ENCODE measurements around the gene ERC2.

Gene ERC2

DNA sequence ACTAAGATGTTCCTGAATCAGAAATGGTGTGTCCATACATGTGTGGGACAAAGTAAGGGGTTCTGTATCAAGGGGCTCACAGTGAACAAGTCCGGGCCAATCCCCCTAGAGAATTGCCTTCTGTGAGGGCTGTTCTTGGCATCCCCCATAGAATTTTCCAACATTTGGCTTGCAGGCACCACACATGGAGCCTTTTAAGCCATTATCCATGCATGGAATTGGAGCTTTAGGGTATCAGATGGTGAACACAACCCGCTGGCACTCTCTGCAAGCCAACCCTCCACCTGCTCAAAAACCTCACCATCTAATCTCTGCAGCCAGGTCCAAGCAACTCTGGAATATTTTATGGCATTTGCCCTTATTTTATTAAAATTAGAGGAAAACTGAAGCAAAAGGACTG, 278.7 kb downstream of the ERC2 start:
- no peak for DNase-seq (ENCODE audit: low read depth)

DNA sequence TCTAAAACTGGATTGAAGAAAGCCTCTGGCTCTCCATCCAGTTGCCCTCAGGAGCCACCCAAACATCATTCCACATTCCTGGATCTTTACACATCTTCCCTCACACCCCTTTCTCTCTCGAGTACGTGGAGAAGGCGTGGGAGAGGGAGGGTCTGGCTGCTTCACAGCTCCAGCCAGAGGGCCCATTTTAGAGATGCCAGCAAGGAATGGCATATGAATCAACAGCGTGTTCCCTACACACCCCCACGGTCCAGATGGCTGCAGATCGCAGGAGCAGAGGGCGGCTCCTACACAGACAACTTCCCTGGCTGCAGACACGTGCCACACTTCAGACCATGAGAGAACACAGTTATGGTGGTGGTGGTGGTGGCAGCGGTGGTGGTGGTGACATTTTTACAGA, 280.1 kb downstream of the ERC2 start:
- DNase-seq (ENCODE audit: low read depth): no peak

DNA sequence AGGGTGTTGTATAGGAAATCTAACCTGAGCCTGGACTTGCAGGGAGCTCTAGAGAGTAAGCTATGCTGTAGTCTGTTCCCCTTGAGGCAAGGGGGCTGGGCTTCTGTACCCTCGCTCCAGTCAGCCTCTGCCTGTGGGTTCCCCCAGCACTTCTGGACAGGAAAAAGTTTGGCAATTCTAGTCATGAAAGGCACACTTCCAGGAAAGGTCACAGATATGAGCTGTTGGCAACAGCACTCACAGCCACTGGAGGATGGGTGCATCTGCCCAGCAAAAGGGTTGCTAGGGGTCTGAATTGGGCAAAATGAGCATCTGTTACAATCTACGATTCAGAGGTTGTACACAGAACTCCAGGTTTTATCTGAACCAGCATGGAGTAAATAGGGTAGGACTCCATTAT, 281.2 kb downstream of the ERC2 start:
- DNase-seq (ENCODE audit: low read depth): no peak

DNA sequence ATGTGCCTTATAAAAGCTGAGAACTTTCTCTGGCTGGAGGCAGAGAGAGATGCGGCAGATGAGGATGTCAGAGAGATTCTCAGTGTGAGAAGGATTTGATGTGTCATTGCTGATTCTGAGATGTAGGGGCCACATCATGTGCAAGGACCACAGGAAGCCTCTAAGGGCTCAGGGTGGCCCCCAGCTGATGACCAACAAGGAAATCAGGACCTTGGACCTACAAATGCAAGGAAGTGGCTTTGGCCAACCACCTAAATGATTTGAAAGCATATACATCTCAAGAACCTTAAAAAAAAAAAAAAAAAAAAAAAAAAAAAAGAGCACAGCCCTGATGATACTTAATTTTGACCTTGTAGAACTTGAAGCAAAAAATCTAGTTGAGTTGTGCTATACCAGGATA, 282.4 kb downstream of the ERC2 start:
- DNase-seq (ENCODE audit: low read depth): no peak

DNA sequence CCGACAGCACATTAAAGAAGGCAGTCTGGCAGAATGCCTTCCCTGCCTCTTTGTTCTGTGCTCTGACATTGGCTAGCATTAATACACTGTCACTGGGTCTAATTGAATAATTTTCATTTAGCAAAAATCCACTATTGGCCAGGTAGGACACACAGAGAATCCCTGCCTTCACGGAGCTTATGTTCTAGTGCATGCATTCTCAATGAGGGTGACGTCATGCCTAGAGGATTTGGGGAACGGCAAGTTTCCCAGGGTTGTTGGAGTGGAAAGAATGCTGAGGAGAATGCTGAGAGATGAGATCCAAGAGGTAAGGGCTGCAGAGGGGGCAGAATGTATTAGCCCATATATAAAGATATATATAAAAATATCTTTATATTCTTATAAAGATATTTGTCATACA, 284.7 kb downstream of the ERC2 start:
- DNase-seq (ENCODE audit: low read depth): no peak

DNA sequence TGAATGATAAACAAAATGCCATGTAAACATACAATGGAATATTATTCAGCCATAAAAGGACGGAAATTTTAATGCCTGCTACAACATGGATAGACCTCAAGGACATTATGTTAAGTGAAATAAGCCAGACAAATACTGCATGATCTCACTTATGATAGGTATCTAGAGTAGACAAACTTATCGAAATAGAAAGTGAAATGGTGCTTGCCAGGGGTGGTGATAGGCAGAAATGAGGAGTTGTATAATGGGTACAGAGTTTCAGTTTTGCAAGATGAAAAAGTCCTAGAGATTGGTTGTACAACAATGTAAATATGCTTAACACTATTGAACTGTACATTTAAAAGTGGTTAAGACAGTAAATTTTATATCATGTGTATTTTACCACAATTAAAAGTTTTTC, 287.8 kb downstream of the ERC2 start:
- DNase-seq (ENCODE audit: low read depth): no peak

DNA sequence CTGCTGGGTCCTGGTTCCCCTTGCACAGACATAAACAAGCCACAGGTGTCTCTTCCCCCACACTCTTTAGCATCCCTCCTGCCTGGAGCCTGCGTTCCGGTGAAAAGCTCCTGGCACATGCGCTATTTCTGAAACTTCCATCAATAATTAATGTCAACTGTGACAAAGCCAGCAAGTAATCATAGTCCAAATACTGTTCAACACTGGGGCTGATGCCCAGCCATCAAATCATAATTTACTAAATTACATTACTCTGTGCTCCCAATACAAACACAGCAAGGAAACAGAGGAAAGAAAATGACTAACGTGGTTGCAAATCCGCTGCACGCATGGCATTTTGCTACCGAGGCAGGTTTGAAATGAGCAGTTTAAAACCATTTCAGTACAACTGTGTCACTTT, 294.7 kb downstream of the ERC2 start:
- DNase-seq (ENCODE audit: low read depth): no peak

DNA sequence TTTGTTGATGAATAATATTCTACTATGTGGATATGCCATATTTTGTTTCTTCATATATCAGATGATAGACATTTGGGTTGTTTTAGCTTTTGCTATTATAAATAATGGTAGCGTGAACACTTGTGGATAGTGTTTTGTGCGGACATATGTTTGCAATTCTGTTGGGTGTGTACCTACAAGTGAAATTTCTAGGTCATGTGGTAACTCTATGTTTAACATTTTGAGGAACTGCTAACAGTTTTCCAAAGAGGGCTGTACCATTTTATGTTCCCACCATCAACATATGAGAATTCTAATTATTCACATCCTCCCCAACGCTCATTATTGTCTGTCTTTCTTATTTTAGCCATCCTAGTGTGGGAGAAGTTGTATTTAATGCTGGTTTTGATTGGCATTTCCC, 303.8 kb downstream of the ERC2 start:
- DNase-seq (ENCODE audit: low read depth): no peak

DNA sequence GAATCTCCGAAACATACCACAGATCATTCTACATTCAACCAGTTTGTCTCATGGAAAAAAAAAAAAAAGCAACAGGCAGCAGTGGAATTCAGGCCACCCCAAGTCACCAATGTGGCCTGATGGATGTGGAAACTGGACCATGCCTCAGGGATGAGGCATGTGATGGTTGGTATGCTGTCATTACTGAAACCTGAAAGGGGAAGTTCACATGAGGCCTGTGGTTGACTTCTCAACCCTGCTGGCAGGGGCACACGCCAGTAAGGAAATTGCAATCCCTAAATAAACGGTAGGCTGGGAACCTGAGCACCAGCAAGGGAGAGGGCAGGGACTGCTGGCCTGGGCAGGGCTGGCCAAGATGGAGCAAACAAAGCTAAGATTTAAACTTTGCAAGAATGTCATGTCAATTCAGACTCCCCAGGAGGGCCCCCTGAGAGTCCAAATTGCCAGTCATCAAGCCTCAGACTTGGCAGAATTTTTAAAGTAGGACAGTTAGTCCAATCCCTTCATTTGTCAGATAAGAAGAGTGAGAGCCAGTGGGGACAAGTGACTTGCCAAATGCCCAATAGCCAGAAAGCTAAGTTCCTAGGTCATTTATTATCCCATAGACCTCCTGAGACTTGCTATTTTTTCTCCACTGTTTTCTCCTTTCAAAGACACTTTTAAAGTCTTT, 310.4 kb downstream of the ERC2 start:
- DNase-seq (ENCODE audit: low read depth): peak; percentile 98

DNA sequence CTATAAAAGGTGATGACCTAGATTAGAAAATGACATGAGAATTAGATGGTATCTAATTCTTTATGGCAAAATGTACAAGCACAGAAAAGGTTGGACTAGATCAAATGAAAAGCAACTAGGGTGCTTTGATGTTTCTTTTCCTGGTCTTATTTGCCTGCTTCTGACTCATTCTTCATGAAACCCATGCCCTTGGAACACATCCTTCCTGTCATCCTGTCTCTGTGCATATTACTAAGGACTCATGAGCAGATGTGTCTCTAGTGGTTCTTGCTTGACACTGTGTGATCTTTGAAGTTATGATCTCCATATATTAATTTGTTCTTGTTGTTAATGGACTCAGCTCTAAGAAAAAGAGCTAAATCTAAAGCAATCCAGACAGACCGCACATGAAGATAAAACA, 314.0 kb downstream of the ERC2 start:
- peak; percentile 14 for DNase-seq (ENCODE audit: low read depth)

DNA sequence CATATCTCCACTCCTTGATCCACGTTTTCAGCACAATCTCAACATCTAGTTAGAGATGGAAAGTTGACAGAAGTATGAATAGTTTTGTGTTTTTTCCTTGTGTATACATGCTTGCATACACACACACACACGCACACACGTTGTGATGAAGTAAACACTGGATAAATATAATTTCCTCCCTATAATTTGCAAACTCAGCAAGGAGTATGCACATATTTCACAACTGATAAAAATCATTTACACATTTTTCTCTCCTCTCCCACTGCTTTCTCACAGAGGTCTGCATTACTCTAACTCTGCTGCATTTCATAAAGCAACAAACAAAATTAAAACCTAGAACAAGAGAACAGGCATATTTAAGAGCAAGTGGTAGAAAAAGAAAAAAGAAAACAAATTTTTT, 320.9 kb downstream of the ERC2 start:
- no peak for DNase-seq (ENCODE audit: low read depth)

DNA sequence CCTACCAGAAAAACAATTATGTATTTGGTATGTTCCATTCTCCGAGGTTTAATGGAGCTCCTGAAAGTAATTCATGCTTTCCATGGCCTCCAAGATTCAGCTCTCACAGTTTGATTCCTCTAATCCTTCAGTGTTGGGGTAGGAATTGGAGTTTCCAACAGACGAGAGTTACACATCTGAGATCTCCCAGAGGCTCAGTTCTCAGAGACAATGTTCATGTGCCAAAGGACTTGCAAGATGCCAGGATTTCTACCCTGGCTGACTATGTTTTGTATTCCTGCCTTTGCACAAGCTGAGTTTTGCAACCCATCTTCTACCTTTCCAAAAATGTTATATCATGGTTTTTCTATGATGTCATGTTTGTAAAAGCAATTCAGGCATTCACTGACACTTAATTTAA, 322.9 kb downstream of the ERC2 start:
- no peak for DNase-seq (ENCODE audit: low read depth)

DNA sequence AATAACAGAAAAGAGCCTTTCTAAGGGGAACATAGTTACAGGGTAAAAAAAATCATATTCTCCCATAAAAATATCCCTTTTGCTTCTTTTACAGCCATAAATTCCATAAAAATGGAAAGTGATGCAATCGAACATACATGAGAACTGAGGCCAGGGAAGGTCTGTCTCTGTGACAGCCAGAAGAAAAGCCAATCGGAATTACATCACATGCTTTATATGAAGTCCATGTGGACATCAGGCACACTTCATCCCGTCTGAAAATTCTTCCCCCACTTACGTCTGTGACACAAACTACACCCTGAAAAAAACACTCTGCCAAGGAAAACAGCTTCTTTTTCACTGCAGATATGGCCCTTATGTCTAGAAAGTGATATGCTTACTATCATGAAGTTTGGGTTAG, 323.5 kb downstream of the ERC2 start:
- DNase-seq (ENCODE audit: low read depth): peak; percentile 20

DNA sequence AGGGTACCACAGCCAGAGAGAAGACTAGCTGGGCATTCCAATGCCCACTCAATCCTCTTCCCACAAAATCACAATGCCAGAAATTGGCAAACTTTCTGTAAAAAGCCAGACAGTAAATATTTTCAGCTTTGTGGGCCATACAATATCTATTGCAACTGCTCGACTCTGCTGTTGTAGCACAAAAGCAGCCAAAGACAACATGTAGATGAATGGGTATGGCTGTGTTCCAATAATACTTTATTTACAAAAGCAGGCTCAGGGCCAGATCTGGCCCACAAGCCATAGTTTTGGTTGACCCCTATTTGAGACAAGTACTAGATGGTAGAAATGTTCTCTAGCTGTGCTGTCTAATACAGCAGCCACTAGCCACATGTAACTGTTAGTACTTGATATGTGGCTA, 330.9 kb downstream of the ERC2 start:
- DNase-seq (ENCODE audit: low read depth): peak; percentile 73

DNA sequence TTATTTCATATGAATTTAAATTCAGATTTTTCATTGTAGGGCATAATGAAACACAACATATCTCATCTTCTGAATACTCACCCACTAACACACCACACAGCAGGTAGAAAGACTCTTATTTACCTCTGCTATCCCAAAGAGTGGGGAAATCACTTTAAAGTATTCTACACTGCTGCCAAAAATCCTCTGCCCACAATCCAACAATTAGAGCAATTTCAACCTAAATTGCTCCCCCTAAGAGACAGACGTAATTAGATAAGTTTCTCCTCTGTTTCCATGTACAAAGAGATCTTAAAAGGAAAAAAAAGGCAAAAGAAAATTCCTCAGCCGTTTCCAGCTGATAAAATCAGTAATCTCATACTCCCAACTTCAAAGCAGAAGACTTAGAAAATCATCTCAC, 331.8 kb downstream of the ERC2 start:
- no peak for DNase-seq (ENCODE audit: low read depth)

DNA sequence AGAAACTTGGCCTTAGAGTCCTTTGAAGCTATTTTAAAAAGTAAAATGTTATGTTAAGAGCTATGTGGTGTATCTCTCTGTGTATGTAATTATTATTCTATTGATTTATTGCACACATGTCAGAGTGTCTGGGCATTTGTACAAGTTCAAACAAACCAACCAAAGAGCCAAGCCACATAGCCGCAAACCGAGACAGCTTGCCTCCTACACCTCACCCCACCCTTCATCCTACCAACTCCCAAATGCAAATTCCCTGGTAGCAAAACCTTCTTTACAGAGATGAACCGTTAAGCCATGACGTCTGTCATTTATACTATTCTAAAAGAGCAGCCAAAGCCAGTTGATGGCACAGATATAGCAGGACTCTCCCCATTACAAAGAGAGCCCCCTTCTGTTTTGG, 332.3 kb downstream of the ERC2 start:
- no peak for DNase-seq (ENCODE audit: low read depth)

DNA sequence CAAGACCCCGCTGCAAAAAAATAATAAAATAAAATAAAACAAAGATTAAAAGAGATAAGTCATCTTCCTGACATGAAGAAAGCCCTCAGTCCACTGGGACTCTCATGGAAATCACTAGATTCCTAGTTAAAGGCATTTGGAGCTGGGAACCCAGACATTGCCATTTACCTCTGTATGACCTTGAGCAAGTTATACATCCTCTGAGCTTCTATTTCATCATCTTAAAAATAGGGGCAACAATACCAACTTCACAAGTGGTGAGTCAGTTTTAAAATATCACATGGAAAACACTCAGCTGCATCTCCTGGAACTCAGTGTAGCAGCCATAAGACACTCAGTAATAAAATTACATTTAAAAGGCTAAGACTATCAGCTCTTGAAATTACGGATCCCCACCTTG, 334.8 kb downstream of the ERC2 start:
- peak; percentile 63 for DNase-seq (ENCODE audit: low read depth)

DNA sequence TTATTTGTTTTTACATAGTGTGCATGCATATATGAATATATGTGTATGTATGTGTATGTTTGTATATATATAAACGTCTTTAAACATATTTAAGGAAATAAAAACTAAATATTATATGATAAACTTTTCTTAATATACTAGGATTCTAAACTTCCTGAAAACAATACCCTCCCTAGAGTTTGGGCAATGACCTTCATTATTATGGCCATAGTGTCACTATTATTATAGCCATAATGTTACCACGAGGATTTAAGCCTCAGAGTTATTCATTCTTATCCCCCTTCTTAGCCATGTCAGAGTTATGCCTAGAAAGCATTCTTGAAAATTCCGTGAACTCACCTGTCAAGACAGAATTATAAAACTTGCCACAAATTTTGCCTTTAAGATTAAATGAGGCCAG, 335.5 kb downstream of the ERC2 start:
- no peak for DNase-seq (ENCODE audit: low read depth)

DNA sequence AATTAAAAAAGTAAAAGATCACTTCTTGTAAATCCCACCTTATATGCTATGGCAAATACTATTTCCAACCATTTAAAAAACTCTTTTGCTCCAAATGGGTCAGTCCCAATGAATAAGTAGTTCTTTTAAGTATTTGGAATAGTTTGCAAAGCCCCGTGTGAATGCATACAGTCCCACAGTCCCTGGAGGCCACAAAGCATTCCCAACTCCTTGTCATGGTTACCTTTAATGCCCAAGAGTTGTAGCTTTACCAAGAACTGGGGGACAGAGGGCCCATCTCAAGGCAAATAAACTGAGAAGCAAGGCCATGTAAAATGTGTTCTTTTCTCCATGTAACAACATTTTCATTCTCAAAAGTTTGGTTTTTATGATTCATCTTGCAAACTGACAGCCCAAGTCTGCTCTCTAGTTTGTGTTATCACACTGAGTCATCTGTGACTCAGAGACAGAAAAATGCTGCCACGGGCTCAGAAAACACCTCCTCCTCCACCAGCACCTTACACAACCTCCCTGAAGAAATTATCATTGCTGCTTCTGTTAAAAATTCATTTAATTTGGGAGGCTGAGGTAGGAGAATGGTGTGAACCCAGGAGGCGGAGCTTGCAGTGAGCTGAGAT, 336.2 kb downstream of the ERC2 start:
- DNase-seq (ENCODE audit: low read depth): peak; percentile 81

DNA sequence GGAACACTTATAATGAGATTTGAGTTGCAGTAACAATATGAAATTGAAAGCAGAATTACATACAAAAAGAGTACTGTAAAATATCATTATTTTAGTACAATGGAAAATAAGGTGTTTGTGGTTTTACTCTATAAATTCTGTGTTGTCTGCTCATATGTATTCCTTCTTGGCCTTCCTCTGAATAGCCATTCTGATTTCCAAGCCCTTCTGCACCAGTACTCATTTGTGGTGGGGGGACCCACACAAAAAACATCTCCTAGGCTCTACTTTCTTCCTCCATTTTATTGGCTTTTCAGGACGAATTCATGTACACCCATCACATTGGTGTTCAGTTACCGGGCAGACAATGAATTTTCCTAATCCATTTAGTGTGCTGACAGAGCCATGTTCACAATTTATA, 338.2 kb downstream of the ERC2 start:
- no peak for DNase-seq (ENCODE audit: low read depth)

DNA sequence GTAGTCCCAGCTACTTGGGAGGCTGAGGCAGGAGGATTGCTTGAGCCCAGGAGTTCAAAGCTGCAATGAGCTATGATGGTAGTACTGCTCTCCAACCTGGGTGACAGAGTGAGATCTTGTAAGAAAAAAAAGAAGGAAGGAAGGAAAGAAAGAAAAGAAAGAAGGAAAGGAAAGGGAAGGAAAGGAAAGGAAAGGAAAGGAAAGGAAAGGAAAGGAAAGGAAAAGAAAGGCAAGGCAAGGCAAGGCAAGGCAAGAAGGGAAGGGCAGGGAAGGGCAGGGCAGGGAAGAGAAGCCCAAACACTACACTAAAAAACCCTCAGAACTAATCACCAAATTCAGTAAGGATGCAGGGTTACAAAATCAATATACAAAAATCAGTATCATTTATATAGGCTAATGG, 341.6 kb downstream of the ERC2 start:
- DNase-seq (ENCODE audit: low read depth): no peak

DNA sequence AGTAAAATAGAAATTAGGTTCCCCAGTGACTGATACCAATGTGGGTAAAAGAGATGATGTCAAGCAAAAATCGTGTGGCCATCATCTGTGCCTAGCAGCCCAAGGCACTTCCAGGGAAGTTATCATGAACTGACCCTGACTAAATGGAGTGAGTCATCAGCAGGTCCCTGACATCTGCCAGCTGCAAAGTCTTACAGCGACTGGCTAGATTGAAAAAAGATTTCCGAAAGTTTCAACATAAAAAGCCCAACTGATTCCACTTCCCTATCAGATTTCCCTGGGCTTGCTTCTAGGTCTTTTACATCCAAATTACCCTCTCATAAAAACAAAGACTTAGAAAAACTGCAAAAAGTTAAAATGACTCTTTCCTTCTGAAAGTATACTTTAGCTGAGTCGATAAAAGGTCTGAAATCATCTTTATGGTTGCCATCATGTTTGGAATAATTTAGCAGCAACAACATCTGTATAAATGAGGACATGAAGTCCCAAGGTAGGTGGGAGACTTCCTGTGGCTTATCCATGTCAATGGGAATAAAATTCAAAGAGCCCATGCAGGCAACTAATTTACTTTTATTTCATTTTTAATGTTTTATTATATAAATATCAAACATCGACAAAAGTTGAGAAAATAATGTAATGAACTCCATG, 342.8 kb downstream of the ERC2 start:
- peak; percentile 79 for DNase-seq (ENCODE audit: low read depth)

DNA sequence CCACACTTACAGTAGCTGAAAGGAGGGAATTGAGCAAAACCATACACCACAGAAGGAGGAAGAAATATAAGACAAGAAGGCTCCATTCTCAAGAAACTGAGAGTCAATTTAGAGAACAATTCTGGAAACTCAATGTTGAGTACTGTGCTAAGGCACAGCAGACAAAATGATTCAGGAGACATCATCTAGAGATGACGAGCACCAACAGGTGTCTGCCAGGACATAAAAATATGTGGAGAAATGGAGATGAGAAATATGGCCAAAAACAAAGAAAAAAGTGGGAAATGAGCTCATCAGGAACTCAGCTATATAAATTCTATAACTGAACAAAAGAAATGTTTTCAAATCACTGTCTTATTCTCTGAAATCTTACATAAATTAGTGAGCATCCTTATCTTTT, 343.7 kb downstream of the ERC2 start:
- DNase-seq (ENCODE audit: low read depth): no peak

DNA sequence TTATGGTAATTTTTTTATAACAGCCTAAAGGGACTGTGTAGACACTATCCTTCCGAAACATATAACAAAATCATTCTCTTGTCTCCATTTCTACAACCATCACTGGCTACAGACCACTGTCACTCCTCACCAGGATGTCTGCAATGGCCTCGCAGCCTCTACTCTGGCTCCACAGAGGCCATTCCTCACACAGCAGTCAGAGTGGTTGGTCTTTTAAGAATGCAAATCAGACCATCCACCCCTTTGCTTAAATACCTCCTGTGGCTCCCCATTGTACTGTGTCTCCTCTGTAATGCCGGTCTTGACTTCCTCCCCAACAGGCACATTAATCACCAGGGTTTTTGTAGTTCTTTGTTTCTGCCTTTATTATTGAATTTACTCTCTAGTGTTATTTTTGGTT, 344.8 kb downstream of the ERC2 start:
- no peak for DNase-seq (ENCODE audit: low read depth)
